ENCODE data around the gene MYOCD.

The MYOCD gene

GRCh38 chr17:12773153-12773552 is 107.5 kb downstream of the MYOCD start:
- no peak for DNase-seq

DNA sequence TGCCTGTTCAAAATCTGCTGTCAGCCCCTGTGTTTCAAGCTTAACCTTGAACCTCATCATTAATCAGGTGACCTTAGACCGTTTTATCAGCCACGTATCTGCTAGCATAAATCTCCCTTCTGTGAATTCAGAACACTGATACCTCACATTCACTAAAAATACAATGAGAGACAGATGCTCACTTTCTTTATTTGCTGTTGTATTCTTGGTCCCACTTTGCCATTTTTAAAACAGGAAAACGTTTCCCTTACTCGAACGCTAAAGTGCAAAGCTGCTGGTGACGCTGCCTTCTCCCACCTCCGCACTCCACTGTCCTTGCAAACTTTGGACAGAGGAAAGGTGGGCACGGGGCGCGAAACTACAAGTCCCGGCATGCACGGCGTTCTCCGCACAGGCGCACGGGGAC is 123.4 kb downstream of the MYOCD start:
- DNase-seq, result no peak

- DNase-seq, result no peak
Observed at GRCh38 chr17:12789481-12790248, 124.0 kb downstream of the MYOCD start, which contains the start of gene ARHGAP44. Gene ARHGAP44, plus strand, starts transcription at chr17:12789498. Its CDS starts 341 bp downstream, at chr17:12789839.

DNA sequence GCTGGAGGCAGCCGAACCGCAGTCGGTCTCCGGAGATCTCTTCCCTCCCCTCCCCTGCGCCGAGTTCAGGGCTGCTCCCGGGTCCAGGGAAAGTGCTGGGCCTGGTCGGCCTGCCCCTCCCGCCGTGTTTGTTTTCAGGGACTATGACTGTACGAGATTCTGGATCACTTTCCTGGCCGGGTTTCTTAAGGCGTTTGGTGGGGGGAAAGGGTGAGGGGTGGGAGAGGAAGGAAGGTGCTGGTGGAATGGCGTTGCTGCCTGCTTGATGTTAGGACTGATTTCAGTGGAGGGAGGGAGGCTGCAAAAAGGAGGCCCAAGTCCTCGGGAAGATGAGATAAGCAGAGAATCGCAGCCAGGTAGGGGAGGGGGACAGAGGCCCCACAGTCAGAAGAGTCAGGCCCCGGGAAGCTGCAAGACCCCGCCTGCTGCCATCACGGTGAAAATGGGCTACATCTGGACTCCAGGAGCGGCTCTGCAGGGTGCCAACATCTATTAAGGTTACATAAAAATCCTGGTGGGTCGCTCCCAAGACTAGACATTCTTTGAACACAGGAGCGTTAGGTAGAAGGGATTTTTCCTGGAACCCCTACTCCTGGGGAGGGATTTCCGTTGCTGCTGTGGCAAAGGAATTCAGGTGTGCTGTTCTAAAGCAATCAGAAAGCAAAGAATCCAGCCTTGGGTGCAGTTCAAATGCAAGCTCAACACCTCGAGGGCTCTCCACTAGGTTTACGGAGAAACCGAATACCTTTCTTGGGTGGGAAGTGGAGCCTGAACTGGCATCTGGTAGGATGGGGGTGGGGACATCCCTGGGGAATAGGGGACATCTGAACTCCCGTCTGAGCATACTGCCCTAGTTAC is 124.8 kb downstream of the MYOCD start:
- DNase-seq, result no peak

DNA sequence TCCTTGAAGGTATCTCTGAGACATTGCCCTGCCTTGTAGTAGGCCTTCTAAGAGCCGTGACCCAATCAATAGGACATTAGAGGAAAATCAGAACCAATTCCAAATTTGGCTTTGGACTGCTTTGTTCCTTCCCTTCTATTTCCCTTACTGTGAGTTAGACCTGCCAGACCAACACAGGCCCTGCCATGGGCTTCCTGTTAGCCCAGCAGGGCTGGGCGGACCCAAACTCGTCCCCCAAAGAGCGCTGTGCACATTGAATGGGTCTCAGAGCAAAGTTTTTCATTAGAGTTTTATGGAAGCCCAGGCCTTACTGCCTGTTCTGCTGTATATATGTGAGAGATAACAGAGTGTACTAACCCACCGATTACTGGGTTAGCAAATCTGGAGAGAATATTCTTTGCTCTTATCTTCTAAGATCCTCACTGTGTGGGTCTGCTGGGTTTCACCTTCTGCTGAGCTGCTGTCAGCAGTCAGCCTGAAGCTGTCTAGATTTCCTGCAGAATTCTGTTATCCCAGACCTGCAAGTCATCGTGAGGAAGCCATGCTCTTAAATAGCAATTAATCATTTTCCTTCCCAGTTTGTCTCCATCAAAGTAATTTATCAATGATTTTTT is 129.3 kb downstream of the MYOCD start:
- no peak for DNase-seq

- no peak for DNase-seq
Observed at GRCh38 chr17:12800855-12801365, 135.2 kb downstream of the MYOCD start.

DNA sequence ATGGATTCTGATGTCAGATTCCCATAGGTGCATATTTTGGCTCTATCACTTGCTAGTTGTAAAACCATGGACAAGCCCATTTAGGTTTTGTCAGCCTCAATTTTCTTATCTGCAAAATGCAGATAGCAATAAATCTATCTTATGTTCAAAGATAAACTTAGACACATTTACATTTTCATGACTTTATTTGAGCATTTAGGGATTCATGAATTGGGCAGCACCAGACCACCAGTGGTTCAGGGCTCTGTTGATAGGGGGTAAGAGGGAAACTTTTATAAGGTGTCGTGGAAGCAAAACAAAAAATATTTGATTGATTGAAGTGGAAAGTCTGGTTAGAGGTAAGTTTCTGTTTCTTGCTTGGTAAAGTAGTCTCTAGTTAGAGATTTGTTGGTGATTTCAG is 140.9 kb downstream of the MYOCD start:
- no peak for DNase-seq

- DNase-seq, result no peak
Observed at GRCh38 chr17:12808723-12809122, 143.0 kb downstream of the MYOCD start.

DNA sequence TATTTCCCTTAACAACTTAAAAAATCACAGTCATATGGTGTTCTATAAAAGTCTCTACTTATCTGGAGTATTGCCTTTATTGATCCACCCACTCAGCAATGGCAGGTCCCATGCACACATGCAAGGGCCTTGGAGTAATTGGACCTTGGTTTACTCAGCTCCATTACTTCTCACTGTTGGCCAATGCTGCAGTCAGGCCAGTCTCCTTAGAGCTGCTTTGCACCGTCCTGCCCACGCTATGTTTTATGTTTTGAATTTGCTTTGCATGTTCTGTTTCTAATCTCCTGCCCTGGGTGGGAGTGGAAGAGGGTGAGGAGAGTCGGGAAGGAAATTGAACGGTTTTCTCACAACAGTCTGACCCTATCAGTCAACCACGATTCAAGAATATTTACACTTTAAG is 147.2 kb downstream of the MYOCD start:
- no peak for DNase-seq

DNA sequence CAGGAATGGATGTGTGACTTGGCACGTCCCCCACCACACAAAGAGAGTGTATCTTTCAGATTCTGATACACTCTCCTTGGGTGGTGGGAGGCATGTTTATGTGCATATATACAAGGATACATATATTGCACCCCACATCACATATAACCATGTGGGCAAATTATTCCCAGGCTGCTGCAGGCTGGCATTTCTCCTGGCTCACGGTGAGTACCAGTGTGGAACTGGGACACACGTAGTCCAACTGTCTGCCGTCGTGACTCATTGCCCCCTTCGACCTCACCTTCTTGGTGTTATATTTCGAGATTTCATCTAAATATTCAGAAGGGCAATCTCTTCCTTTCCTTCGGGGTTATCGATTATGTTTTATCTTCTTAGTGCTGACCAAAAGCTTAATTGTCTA is 148.0 kb downstream of the MYOCD start:
- DNase-seq, result no peak

DNA sequence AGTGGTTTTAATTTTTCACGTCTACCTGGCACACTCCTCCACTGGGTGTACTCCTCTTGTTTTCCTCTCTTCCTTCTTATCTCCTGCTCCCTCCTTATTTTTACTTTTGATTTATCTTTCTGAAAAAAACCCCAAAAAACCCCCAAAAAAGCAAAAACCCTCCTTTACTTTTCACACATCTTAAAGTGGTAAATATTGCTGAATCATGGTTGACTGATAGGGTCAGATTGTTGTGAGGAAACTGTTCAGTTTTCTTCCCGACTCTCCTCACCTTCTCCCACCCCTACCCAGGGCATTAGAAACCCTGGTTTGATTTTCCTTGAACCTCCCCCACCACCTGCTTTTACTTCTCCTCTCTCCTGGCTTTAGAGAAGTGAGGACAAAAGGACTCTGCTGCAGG is 149.0 kb downstream of the MYOCD start:
- DNase-seq, result no peak

DNA sequence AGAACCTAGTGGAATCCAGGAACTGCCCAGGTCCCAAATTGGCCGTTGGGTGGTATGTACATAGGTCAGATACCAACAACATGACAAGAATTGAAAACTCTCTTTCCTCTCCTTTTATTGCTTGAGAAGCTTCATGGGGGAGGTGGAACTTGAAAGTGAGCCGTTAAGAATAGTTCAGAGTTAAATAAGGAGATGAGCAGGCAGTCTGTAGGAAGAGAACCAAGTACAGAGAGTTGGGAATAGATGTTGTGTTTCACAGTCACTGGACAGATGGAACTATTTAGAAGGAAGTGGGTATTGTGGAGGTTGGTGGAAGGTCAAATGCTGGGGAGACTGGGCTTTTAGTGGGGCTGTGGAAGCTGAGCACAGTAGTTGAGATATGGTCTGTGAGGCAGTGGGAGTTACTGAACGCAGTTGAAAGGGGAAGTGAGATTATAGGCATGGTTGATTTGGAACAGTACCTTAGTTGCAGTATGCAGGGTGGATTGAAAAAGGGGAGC is 150.0 kb downstream of the MYOCD start:
- DNase-seq, result no peak
